Fibroblast of lung (primary cell): ENCODE measurements around the gene BARHL2.

Experiments used
- EZH2 ChIP-seq: IDR thresholded peaks from 2 replicates; pipeline ENCODE4 v1.5.1; 2012; ENCODE audit warnings: low read length, control low read depth, mild to moderate bottlenecking; ENCODE audit errors: missing control alignments
- TF ChIP-seq, protein P1 (sequence below), 2 donors: IDR thresholded peaks in 1 of 2; conservative IDR thresholded peaks in 1 of 2; 1 replicate in 1 of 2; 2 replicates in 1 of 2; pipeline ENCODE4 v1.5.1; 2011 to 2012; ENCODE audit warnings: low read length in 2 of 2, control low read depth in 1 of 2, inconsistent platforms in 1 of 2, low read depth in 1 of 2, mild to moderate bottlenecking in 1 of 2

- TF ChIP-seq, protein P1, sequence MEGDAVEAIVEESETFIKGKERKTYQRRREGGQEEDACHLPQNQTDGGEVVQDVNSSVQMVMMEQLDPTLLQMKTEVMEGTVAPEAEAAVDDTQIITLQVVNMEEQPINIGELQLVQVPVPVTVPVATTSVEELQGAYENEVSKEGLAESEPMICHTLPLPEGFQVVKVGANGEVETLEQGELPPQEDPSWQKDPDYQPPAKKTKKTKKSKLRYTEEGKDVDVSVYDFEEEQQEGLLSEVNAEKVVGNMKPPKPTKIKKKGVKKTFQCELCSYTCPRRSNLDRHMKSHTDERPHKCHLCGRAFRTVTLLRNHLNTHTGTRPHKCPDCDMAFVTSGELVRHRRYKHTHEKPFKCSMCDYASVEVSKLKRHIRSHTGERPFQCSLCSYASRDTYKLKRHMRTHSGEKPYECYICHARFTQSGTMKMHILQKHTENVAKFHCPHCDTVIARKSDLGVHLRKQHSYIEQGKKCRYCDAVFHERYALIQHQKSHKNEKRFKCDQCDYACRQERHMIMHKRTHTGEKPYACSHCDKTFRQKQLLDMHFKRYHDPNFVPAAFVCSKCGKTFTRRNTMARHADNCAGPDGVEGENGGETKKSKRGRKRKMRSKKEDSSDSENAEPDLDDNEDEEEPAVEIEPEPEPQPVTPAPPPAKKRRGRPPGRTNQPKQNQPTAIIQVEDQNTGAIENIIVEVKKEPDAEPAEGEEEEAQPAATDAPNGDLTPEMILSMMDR (conservative IDR thresholded peaks at IDR 0.05 in 1 of 2, IDR thresholded peaks at IDR 0.05 in 1 of 2; ENCODE audit: low read depth in 1 of 2, low read length in 2 of 2) = no peak
- TF ChIP-seq EZH2 = peak; percentile 42
Observed at GRCh38 chr1:90730243-90731022, 13.3 kb upstream of the BARHL2 start.
